HG02981 (cell line): Measurements from ENCODE around the gene TRAPPC14.

ENCODE experiments used
- ATAC-seq: cut with Tn5 transposase; IDR thresholded peaks from one replicate; pipeline ENCODE4 v1.9.1; 2021; ENCODE audit warnings: mild to moderate bottlenecking, moderate library complexity; ENCODE audit not compliant: unreplicated experiment

TRAPPC14 gene

DNA sequence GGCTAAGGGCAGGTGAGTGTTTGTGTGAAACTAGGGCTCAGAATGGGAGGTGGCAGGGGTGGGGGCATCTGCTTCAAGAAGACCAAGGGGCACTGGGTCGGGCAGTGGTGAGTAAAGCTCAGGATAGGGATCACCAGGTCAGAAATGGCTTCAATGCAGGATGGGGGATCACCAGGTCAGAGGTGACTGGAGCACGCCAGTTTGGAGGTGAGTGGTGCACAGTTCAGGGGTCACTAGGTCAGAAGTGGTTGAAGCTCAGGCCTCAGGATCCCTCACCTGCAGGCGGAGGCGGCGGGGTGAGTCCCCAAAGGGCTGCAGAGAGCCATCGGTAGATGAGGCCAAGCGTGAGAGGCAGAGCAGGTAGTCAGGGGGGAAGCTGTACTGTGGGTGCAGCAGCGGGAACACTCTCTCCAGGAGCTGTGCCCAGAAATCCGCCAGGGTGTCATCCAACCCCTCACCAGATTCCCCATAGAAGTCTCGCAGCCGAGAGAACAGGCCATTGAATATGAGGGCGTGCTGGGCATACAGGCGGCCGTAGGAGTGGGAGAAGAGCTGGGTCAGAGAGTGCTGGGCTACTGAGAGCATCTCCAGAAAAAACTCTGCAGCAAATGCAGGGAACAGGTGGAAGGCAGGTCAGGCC lies 16.9 kb upstream of the TRAPPC14 start:
- no peak for ATAC-seq

DNA sequence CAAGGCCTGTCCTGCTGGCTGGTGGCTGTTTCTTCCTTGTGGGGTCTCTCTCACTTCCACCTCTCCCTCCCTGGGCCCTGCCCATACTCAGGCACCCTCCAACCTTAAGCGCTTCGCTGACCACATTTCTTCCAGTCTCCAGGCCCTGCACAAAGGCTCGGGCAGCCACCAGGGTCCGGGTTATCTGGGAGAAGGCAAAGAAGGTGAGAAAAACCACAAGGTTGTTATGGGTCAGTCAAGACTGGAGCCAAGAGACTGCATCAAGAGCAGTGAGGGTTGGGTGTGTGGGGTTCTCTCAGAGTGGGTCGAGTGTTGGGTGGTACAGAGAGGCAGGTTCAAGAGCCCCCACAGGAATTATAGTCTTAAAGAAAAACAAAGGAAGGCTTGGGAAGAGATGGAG lies 16.1 kb upstream of the TRAPPC14 start:
- no peak for ATAC-seq

DNA sequence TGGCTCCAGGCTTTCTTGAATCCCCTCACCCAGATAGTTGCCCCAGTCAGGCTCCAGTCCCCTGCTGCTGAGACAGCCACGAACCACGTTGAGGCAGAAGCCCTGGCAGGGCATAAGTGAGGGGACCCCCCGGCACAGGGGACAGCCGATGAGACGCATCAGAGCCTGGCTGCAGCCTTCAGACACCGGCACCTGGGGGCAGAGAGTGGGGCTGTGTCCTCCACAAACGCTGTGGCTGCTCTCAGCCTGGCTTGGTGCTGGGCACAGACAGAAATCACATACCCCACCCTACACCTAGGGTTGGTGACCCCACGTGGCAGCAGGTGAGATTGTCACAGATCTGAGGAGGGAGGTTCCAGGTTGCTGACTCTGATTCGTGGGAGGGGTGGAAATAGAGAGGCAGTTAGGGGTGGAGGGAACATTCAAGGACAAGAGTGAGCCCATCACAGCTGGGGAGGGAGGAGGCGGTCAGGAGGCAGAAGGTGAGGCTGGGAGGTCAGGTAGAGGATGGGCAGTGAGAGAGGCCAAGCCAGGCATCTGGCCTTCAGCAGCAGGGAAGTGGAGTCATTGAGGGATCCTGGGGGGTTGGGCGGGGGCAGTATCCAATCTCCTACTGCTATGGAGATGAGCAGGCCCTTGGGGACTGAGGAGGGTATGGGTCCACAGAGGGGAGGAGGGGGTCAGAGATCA lies 15.4 kb upstream of the TRAPPC14 start:
- ATAC-seq, result no peak

DNA sequence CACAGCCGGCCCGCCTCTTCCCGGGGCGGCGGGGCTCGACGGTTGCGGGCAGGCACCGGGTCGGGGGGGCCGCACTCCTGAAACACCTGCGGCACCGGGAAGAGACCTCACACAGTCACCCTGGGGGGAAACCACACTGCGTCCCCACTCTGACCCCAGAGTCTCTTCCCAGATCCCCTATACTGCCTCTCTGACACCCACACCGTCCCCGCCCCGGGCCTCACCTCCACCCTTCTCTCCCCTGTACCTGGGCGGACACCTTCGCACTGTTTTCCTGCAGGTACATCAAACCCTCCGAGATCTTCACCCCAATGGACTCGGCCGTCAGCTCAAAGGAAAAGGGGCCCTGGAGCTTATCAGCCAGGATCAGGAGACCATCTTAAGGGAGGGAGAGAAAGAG lies 13.3 kb upstream of the TRAPPC14 start:
- no peak for ATAC-seq

DNA sequence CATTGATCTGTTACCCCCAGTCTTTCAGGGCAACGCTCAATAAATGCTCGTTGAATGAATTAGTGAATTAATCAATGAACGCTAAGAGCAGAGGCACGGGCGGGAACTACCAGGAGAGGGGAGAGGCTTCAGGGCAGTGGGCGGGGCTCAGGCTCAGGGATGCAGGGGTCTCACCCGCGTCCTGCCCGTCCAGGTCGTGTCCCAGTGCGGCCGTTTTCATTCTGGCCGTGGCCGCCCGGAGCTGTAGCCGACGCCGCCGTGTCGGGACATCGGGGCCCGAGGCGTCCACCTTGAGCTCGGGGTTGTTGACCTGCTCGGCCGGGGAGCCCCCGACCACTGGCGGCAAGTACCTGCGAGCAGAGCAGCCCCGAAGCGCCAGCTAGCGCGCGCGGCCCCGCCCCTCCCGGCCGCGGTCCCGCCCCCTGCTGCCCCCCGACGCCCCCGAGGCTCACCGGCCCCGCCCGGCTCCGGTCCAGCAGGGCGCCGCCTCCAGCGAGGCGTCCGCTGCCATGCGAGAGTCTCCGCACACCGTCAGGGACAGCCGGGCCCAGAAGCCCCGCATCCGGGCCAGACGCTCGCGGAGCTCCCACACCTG lies 12.7 kb upstream of the TRAPPC14 start:
- ATAC-seq, result no peak

DNA sequence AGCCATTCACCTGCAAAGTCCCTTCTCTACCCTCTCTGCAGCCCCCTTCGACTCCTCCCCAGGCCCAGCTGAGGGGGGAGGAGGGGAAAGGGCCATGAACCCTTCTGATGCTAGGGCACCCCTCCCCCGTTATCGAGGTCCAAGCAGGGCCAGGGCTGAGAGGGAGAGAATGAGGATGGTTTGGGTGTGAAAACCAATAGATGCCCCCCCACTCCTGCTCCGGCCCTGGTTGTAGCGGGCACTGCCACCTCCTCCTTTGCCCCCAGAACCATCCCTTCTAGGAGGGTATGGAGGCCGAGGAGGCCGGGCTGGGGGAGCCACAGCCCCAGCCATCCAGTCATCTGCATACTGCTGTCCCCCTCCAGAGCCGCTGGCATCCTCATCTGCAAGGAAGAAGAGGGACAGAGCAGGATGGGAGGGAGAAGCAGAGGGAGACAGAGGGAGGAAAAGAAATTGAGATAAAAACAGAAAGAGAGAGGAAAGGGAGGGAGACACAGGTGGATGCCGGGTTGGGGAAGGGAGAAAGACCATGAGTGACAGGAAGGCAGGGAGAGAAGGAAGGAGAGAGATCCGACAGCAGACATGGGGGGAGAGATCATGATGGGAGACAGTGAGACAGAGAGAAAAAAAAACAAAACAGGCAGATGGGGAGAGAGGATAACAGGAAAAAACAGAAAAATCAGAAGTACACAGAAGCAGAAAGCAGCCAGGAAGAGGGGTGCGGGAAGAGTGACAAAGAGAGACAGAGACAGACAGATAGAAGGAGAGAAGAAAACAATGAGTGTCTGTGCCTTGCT lies 11.8 kb upstream of the TRAPPC14 start:
- ATAC-seq, result no peak

DNA sequence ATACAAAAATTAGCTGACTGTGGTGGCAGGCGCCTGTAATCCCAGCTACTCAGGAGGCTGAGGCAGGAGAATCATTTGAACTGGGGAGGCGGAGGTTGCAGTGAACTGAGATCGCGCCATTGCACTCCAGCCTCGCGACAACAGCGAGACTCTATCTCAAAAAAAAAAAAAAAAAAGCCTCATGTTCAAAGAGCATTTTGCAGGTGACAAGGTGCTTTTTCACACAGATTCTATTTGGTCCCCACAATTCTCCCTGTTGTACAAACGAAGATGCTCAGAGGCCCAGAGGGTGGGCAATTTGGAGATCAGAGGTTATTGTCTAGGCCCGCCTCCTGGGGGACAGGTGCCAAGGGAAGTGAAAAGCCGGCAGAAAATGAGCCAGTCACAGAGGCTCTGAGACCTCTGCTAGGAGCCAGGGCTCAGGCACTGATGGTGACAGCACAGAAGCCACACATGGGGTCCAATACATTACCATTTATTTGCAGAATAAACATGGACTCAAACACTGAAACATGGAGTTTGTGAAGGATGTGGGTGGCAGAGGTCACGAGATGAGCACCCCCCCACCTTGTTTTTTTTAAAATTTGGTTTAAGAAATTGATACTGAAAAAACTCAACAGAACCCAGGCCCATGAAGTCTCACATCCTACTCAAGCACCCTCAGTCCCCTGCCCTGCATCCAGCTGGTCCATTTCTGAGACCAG lies 10.8 kb upstream of the TRAPPC14 start:
- no peak for ATAC-seq

DNA sequence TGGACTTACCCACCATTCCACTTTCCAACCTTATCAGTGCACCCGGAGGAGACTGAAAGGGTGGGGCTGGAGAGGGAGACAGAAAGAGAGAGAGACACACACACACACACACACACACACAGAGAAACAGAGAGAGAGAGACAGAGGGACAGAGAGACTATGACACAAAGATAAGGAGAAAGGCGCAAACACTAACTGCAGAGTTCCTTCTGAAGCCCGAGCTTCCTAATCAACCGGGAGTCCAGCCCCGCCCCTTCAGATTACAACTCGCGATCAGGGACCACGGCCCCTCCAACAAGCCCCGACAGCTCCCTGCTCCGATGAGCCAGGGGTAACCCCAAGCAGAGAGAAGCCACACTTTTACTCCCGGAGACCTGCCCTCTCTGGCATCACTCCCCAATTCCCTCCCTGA lies 9.4 kb upstream of the TRAPPC14 start:
- no peak for ATAC-seq

DNA sequence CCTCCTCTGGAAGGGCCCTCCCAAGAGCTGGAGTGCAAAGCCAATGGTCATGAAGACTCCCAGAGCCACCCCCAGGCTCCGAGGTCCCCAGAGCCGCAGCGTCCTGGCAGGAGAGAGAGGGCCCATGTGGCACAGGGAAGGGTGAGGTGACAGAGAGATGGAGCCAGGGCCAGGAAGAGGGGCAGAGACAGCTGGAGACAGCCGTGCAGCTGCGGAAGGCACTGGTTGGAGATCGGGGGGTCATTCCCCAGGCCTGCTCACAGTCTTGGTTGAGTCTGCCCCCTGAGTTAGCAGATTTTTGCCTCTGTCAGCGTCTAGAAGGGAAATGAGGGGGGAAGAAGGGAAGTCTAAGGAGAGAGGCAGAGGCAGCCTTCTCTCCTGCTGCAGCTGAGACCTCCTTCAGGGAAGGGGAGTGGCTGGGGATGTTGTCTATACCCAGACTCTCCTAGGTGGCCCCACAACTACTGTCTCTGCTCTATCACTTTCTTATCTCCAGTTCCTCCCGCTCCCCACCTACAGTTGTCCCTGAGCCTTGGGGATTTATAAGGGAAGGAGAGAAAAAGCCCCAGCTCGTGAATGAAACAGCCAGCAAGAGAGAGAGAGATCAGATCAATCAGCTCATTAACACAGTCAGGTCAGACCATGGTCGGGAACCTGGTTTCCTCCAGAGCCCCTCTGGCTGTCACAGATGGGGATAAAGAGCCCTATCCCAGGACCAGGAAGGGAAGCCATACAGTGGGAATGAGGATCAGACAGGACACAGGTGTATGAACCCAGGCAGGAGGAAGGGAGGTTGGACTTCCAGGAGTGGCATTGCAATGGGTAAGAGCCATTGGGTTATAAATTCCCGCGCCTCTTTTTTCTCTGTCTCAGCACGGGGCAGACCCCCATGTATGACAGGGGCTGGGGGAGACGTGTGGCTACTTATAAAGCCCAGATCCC lies 8.7 kb upstream of the TRAPPC14 start:
- no peak for ATAC-seq

DNA sequence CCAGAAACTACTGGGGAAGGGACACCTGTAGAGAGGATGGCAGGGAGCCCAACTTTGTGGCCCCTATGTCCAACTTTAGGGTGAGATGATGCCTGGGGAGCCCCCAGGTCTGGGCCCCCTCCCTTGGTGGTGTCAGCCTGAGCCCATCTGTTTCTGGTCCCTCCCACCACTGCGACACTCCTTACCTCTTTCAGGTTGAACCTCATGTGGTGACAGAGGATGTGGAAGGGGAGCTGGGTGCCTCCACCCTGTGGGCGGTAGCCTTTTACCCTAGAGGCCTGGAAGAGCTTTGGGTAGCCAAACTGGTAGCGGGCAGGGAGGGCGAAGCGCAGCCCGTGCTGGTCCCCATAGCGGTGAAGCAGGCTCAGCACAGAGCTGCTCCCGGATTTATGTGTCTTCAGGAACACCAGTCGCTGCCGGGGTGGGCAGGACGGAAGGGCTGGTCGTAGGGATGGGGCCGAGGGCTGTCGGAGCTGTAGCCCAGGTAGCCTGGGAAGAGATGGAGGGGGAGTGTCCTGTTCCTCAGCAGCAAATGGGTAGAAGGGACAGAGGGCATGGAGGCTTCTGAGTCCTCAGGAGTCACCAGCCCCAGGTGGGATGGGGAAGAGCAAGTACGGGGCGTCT lies 7.9 kb upstream of the TRAPPC14 start:
- no peak for ATAC-seq

DNA sequence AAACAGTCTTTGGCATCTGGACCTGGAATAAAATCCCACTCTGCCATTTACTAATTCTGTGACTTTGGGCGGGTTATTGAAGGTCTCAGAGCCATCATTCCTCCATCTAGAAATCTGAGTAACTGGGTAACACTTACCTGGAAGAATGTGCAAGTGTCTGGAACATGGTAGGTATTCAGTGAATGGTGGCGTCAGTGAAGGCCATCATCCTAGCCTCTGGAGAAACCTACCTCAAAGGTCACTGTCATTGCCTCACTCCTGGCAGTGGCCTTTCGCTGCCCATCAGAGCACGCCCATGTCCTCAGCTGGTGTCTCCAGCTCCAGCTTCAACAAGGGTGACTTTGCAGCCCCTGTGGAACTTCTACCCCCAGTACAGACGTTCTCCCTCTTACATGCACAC lies 5.3 kb upstream of the TRAPPC14 start:
- ATAC-seq, result no peak

DNA sequence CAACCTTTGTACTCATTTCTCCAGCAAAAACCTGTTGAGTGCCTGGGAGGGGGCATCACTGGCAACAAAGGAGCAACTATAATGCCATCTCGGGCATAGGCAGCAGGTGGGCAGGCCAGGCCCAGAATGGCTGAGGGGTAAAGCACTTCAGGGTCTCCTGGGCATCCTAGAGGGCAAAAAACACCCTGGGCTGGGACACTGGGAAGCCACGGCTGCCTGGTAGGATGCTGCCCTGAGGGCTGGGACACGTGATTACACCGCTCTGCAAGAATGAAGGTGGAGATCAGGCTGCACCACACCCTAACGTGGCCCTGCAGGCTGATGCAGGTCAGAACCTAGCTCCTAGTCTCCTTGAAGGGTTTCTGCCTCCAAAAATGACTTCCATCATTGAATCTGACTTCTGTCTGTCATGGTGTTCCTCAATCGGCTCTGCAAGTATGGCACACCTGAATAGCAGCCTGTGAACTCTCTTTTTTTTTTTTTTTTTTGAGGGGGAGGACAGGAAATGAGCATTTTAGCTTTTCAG lies 4.5 kb upstream of the TRAPPC14 start:
- ATAC-seq, result no peak

DNA sequence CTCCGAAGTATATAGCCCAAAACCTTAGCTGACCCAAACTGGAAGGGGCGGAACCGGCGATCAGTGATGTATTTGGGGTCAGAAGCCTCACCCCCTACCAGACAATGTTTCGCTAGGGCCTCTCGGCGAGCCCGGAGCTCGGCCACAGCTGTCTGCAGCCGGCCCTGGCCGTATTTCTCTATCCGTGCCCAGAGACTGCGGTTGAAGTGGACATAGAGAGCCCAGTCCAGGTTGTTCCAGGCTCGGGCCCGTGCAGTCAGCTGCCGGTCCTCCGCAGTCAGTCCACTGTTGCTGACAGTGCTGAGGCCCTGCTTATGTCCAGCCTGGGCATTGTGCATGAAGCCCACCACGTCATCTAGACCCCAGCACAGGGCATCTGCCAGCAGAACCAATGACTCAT lies 1.5 kb upstream of the TRAPPC14 start:
- no peak for ATAC-seq

DNA sequence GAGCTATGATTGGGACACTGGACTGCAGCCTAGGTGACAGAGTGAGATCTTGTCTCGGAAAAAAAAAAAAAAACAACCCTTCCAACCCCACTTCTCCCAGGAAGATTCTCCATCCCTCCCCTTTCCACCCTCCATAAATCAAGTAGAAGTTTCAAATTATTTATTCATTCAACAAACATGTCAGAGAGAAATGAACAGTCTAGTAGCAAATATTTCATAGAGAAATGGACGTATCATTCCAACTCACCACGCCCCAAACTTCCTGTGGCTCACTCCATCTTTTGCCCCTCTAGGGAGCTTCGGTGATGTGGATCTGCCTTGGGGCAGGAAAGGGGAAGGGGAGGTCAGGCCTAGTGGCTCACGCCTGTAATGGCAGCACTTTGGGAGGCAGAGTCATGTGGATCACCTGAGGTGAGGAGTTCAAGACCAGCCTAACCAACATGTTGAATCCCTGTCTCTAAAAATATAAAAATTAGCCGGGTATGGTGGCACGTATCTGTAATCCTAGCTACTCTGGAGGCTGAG lies 638 bp upstream of the TRAPPC14 start:
- no peak for ATAC-seq

DNA sequence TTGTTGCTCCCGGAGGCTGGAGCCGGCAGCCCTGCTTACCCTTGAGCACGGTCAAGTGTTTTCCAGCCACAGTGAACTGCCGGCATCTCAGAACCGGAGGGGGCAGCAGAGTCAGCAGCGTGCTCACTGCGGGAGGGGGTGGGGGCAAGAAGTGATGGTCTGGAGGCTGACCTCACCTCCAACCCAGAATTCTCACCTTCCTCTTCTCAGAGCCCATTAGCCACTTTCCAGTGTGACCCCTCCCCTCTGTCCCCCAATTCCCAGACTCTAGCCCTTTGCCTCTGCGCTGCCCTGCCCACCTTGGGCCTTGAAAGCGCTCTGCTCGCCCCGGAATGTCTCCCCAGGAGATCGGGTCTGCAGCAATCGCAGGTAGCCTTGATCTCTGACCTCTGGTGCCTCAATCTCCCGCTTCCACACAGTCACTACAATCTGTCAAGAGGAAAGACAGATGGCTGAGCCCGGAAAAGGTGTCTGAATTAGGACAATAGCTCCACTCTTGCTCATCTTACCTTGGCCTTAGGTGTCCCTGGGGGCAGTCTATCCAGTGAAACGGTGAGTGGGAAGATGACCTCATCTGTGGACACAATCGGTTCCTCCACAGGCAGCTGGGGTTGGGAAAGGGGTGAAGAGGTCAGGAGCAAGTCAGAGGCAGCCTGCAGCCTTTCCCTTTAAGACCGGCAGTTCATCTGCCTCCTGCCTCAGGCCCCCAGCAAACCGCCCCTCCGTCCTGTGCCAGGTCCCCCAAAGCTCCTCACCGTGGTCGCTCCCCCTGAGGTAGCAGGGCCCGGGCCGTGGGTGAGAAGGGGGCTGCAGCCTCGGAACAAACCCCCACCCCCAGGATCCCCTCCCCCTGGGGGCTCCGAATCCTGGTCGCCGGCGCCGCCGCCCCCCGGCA lies 942 bp downstream of the TRAPPC14 start:
- ATAC-seq, result no peak

DNA sequence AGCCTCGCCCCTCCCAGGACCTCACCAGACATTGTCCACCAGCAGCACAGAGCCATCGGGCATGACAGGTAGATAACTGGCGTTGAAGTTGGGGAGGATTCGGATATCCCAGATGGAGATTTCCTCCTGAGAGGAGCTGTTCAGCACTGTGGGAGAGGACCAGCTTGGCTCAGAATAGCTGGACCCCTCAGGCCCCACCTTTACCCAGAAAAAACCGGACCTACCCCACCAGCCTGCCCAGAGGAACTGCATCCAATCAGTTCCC lies 1.5 kb downstream of the TRAPPC14 start:
- no peak for ATAC-seq

DNA sequence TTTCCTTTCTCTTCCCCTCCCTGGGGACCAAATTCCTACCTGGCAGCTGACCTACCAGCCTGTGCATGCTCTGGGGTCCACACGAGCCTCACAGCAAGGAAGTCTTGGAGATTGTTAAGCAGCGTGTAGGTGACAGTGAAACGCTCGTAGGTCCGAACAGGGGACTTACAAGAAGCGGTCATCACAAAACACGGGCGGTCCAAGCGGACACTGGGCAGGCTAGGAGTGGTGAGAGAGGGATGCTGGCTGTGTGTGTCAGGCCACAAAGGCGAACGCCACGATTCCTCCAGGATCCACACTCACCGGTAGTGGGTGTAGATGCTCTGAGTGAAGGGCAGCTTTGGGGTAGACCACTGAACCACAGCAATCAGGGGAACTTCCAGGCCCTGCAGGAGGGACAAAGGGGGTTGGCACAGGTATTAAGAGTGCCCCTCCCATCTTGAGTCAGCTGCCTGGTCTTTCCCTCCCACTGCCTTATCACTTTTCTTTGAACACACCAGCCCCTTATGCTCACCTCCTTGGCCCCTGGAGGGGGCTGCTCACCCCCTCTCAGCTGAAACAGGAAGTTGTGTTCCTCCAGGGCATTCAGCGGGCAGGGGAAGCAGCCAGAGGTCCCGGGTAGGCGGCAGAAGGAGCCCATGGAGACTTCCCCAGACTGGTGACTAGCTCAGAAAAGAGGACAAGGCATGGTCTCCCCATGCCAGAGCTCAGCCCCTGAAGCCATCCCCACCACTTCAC lies 2.0 kb downstream of the TRAPPC14 start:
- no peak for ATAC-seq
